HG03521 (cell line): ENCODE results near the gene C10orf90.

Experiments
- ATAC-seq: cut with Tn5 transposase; IDR thresholded peaks from one replicate; pipeline ENCODE4 v1.9.1; 2021; ENCODE audit warnings: mild to moderate bottlenecking, moderate library complexity; ENCODE audit not compliant: unreplicated experiment

C10orf90 gene

DNA sequence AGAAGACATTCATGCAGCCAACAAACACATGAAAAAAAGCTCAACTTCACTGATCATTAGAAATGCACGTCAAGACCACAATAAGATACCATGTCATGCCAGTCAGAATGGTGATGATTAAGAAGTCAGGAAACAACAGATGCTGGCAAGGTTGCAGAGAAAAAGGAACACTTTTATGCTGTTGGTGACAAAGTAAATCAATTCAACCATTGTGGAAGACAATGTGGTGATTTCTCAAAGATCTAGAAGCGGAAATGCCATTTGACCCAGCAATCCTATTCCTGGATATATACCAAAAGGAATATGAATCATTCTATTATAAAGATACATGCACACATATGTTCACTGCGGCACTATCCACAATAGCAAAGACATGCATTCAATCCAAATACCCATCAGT, 77.6 kb downstream of the C10orf90 start:
- ATAC-seq, result no peak

- no peak for ATAC-seq
These were observed 82.5 kb downstream of the C10orf90 start for GRCh38 chr10:126588024-126588423.

- ATAC-seq, result no peak
These were observed 83.6 kb downstream of the C10orf90 start for GRCh38 chr10:126586878-126587277.

GRCh38 chr10:126586128-126586527, 84.4 kb downstream of the C10orf90 start:
- ATAC-seq, result no peak

GRCh38 chr10:126585249-126586017, 85.1 kb downstream of the C10orf90 start:
- no peak for ATAC-seq

DNA sequence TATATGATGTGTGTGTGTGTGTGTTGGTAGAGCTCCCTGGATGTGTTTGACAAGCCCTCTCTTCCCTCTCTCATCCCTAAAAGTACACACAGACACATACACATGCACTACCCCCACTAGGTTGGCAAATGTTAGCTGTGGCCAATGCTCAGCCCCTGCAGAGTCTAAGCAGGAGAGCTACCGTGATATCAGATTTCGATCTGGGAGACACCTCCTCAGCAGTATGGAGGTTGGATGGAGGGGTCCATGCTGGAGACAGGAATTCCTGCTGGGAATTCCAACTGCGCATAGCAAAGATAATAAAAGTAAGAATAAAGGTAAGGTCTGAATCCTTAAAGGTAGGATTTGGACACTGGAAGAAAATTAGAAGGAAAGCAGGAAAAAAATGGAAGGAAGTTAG, 85.7 kb downstream of the C10orf90 start:
- ATAC-seq, result no peak

DNA sequence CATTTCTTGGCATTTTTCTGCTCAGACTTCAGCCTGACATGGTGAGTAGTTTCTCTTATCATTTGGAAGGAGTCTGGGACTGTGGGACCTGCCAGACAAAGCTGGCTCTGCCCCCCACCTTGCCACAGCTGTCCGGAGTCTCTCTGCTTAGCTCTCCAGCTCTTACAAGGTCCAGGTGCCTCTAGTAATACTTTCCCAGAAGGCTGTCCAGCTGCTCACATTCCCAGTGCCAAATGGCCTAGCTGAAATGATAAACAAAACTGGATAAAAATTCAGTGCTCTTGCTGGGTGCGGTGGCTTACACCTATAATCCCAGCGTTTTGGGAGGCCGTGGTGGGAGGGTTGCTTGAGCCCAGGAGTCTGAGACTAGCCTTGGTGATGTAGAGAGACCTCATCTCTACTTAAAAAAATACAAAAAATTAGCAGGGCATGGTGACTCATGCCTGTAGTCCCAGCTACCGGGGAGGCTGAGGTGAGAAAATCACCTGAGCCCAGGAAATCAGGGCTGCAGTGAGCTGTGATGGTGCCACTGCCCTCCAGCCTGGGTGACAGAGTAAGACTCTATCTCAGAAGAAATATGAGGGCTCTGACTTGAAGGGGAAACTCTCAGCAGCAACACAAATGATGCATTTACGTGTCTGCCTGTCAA, 86.8 kb downstream of the C10orf90 start:
- ATAC-seq, result no peak

- no peak for ATAC-seq
These were observed 88.8 kb downstream of the C10orf90 start for GRCh38 chr10:126581648-126582046.

GRCh38 chr10:126580873-126581647, 89.4 kb downstream of the C10orf90 start:
- ATAC-seq, result no peak

DNA sequence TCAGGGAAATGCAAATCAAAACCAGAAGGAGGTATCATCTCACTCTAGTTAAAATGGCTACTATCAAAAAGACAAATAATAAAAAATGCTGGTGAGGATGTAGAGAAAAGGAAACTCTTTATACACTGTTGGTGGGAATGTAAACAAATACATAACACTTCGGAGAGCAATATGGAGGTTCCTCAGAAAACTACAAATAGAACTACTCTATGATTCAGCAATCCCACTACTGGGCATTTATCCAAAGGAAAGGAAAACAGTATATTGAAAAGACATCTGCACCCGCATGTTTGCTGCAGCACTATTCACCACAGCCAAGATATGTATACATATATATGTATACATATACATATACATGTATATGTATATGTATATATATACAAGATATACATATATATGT, 94.2 kb downstream of the C10orf90 start:
- no peak for ATAC-seq

DNA sequence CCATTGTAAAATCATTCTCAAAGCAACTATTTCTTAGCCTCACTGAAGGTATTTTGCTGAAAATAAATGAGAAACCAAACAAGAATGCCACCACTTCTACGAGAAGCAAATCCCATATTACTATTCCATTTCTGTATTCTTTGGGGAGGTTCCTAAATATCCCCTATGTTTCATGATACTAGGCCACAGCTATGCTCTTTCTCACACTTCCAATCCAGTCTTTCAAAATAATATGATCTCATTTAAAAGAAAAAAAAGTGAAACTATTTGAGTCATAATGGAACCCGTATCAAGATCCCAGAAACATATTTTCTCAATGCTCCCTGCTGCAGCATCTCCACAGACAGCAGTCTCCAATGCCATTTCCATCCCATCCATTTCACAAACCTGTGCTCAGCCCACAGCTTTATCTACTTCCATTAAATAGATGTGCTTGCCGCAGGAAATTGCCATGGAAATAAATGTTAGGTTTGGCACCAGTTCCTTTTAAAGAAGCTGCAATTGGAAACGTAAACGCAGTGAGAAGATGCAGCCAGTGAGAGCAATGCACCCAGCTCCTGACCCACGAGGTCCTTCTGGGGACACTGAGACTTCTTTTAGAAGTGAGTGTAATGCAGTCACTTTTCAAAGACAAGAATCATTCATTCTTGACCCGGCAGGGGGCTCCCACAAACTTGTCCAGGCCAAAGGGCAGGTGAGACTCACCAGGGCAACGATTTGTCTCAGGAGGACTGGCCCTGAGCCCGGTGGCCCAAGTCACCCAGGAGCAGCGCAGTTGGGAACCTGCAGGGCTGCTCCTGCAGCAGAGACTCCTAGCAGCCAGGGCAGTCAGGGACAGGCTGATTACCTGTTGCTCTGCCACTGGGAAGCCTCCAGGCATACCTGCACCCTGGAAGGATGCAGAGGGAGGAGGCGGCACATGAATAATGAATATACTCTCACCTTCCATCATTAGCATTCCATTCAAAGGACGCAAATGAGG, 99.6 kb downstream of the C10orf90 start:
- ATAC-seq, result no peak

GRCh38 chr10:126570245-126570570, 100.3 kb downstream of the C10orf90 start:
- ATAC-seq, result no peak

DNA sequence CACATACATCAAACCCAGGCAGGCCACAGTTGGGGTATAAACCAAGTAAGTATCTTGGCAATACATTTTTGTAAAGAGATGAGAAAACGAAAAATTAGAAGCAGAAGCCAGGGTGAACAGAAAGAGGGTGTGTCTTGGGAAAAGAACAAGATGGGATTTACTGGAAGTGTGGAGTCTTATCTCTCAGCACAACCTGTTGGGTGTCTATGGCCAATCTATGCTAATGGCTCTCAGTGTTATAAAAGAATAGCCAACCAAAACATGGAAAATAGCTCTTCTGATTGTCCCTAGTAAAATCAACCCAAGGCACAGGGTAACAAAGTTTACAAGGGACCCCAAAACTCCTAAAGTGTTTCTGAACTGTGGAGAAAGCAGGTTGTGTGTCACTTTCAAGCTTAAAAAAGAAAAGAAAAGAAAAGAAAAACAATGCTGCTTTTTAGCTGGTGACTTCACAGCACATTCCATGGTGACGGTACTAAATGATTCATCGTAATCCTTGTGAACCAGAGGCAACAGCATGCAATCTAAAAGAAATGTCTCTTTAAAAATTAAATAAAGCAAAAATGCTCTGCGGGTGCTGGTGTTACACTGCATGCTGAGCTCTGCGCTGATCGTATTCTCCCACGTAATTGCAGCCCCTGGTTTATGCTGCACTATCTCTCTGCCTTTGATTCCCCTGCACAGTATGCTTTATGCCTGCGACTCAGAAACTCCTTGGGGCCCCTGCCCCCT, 100.8 kb downstream of the C10orf90 start:
- ATAC-seq, result no peak

GRCh38 chr10:126568809-126569385, 101.6 kb downstream of the C10orf90 start:
- no peak for ATAC-seq

DNA sequence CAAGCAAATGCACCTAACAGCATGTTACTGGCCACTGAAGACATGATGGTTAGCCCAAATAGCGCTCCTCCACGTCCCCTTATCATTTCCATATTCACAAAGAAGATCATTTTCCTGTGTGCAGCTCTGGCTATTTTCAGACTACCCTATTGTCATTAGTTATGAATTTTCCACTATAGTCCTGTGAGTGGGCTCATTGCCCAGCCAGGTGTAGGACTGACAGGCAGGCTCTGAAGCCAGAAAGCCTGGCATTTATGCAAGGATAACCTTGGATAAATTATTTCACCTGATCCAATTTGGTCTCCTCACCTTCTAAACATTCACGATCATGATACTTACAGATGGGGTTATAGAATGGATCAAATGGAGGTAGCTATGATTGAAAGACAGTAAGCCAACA, 104.6 kb downstream of the C10orf90 start:
- ATAC-seq, result no peak

DNA sequence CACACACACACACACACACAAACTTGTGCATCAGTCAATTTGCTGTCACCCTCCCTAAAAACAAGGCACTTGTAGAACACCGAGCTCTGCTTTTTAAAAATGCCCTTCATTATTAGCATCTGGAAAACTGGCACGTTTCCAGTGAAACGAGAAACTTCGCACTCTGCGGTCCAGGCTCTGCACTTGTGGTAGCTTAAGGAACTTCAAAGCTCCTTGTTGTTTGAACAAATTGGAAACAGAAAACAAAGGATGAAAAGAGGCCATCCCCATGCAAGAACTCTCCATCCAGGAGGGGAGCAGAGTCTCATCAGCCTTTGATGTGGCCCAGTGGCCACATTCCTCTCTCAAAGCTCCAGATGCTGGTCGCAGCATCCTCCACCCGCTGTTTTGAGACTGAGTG, 105.1 kb downstream of the C10orf90 start:
- no peak for ATAC-seq

GRCh38 chr10:126564326-126564888, 106.1 kb downstream of the C10orf90 start:
- ATAC-seq, result no peak

DNA sequence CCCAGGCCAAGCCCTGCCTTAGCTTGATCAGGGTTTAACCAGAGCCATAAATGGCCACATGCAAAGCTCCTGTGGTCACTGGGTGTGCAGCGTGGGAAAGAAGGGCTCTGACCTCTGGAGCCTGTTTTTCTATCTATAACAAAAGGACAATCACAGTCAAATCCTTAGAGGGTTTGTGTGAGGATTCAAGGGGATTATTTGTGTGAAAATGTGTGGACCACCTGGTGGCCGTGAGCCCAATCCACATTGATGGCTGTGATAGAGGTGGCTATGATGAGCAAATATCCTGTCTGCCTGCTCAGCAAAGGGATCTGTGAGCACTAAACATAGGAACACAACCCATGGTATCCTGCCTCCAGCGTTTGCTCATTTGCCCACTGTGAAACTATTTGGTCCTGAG, 107.1 kb downstream of the C10orf90 start:
- no peak for ATAC-seq

DNA sequence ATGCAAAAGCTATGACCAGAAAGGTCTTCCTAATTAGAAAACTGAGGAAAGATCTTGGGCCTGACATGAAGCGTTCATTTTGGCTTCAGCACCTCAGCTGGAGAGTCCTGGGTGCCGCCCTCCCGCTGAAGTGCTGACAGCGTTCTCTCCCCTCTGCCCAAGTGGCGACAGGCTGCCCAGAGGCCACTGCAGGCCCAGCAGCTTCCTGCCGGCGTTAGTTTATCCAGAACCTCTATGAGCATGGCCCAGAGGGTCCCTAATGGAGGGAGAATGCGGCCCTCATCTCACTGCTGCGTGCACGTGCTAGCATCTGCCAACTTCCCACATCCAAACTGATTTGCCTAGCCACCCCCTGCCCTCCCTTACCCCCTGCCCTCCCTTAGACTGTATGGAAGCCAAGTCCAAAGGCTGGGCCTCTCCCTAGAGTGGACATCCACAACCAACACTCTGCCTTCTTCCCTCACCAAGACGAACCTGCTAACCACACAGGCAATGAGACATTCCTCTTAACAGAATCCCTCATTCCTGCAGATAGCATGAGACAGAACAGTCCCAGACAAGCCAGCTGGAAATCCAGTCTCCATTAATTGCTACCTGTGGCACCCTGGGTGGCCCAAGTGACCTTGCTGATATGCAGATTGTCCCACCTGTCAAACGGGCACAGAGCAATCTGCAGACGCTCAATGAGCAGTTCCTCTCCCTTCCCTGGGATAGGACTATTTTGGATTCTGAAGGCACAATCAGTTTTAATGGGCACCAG, 108.4 kb downstream of the C10orf90 start:
- ATAC-seq, result no peak
